CMK (cell line): ENCODE results near the gene SLC39A10.
"Not testable (repeated sequence)": the region's sequence is repeated elsewhere in the genome, so short reads cannot be mapped to it uniquely, and the experiment has no call there.

ENCODE experiments used
- DNase-seq: peaks from one replicate; pipeline ENCODE4 v3.0.0-alpha.2; 2010; ENCODE audit warnings: low read depth

Gene SLC39A10

GRCh38 chr2:195674491-195675221 is 17.6 kb downstream of the SLC39A10 start:
- no peak for DNase-seq

GRCh38 chr2:195675783-195676427 is 18.9 kb downstream of the SLC39A10 start:
- DNase-seq = no peak

GRCh38 chr2:195677290-195677689 is 20.3 kb downstream of the SLC39A10 start:
- DNase-seq = no peak

GRCh38 chr2:195677884-195678283 is 20.9 kb downstream of the SLC39A10 start:
- no peak for DNase-seq

GRCh38 chr2:195682077-195682476 is 25.1 kb downstream of the SLC39A10 start:
- DNase-seq = no peak

GRCh38 chr2:195683174-195683573 is 26.1 kb downstream of the SLC39A10 start:
- no peak for DNase-seq

- no peak for DNase-seq
These were observed 29.5 kb downstream of the SLC39A10 start for GRCh38 chr2:195686564-195686963.

- DNase-seq = no peak
These were observed 30.5 kb downstream of the SLC39A10 start for GRCh38 chr2:195687320-195688086.

- DNase-seq = not testable (repeated sequence)
These were observed 35.5 kb downstream of the SLC39A10 start for GRCh38 chr2:195692531-195692930.

- DNase-seq = no peak
These were observed 37.5 kb downstream of the SLC39A10 start for GRCh38 chr2:195694553-195694952.

- DNase-seq = no peak
These were observed 38.1 kb downstream of the SLC39A10 start for GRCh38 chr2:195695002-195695631.

- DNase-seq = no peak
These were observed 39.0 kb downstream of the SLC39A10 start for GRCh38 chr2:195696012-195696411.

GRCh38 chr2:195697681-195698220 is 40.7 kb downstream of the SLC39A10 start:
- no peak for DNase-seq

GRCh38 chr2:195700480-195700879 is 43.5 kb downstream of the SLC39A10 start:
- no peak for DNase-seq

- no peak for DNase-seq
These were observed 49.3 kb downstream of the SLC39A10 start for GRCh38 chr2:195706161-195706900.

- DNase-seq = no peak
These were observed 53.1 kb downstream of the SLC39A10 start for GRCh38 chr2:195709901-195710806.

- DNase-seq = no peak
These were observed 54.5 kb downstream of the SLC39A10 start for GRCh38 chr2:195711478-195711877.

GRCh38 chr2:195716466-195716865 is 59.4 kb downstream of the SLC39A10 start:
- DNase-seq = no peak

GRCh38 chr2:195721042-195721441 is 64.0 kb downstream of the SLC39A10 start:
- no peak for DNase-seq

GRCh38 chr2:195722075-195722474 is 65.0 kb downstream of the SLC39A10 start:
- peak; percentile 2 for DNase-seq
